ENCODE measurements around the gene LRIG1. TPM values are rescaled to one million over a fixed set of nuclear protein-coding genes. Genes with fewer than 3 reads are reported as not detected.

Gene LRIG1
- total and polyA plus RNA-seq, 2 of the 8 experiments (the other 6 are each of a cell fraction or from before 2014, with no cell fraction given) = 78.1 to 88.7 TPM

GRCh38 chr3:66431494-66431893 is 69.3 kb downstream of the LRIG1 start:
- Histone ChIP-seq H3K79me1 (ENCODE audit: low read depth, low read length) (peaks cover 29% of the 10 kb centered on the region), H3K23ac (ENCODE audit: insufficient read length) (no peak overlapping the region), H2BK5ac (ENCODE audit: low read depth, low read length) (peak overlapping the region; percentile 25; the same call in 1 of the 2 replicates), H2BK12ac (ENCODE audit: low read depth, low read length) (no peak overlapping the region; the same call in 1 of the 2 replicates), H3K9me3 (ENCODE audit: insufficient read depth in 2 of 2, low read depth in 1 of 2, low read length in 1 of 2) (no peaks in the 10 kb centered on the region), H4K8ac (ENCODE audit: extremely low read depth, insufficient read depth, low read length) (no peak overlapping the region; the same call in 1 of the 2 replicates), H3K79me2 (ENCODE audit: control insufficient read depth in 1 of 2, insufficient read depth in 2 of 2, low read length in 2 of 2) (peaks cover 9 to 100% of the 10 kb centered on the region in 2 experiments), H2AFZ (ENCODE audit: low read length) (no peak overlapping the region), H4K91ac (replicated peaks; ENCODE audit: insufficient read length, low read length) (no peak overlapping the region), H3K4me3 (ENCODE audit: extremely low read depth in 1 of 4, insufficient read depth in 2 of 4, low read depth in 3 of 4, low read length in 4 of 4) (no peak overlapping the region), H2AK5ac (ENCODE audit: low read depth, low read length) (no peak overlapping the region), H3K4me1 (replicated peaks in 1 of 4; ENCODE audit: control insufficient read depth in 3 of 4, insufficient read depth in 4 of 4, low read length in 3 of 4) (peaks cover under 1 to 21% (median 19%) of the 10 kb centered on the region in 4 experiments), H4K5ac (ENCODE audit: insufficient read length, low read depth, low read length) (no peak overlapping the region), H3K23me2 (ENCODE audit: low read depth, low read length) (no peaks in the 10 kb centered on the region), H4K20me1 (replicated peaks in 1 of 2; ENCODE audit: control insufficient read depth in 1 of 2, insufficient read depth in 2 of 2, low read length in 2 of 2) (peaks cover 26 to 52% of the 10 kb centered on the region in 2 experiments), H3K18ac (ENCODE audit: extremely low read depth, low read length) (no peak overlapping the region), H2BK15ac (ENCODE audit: low read length) (no peak overlapping the region), H2BK120ac (replicated peaks; ENCODE audit: low read depth, low read length) (no peak overlapping the region), H3K9ac (replicated peaks in 1 of 4; ENCODE audit: extremely low read depth in 1 of 4, low read depth in 3 of 4, low read length in 3 of 4) (no peak overlapping the region), H3K27me3 (replicated peaks in 1 of 4; ENCODE audit: control insufficient read depth in 3 of 4, extremely low read depth in 1 of 4, insufficient read depth in 3 of 4, low read length in 3 of 4) (no peaks in the 10 kb centered on the region), H3K4me2 (ENCODE audit: insufficient read depth in 1 of 2, low read depth in 2 of 2, low read length in 2 of 2) (no peak overlapping the region), H3K27ac (ENCODE audit: low read depth, low read length) (no peak overlapping the region), H3K56ac (replicated peaks; ENCODE audit: insufficient read length, low read depth, low read length) (no peak overlapping the region), H3K14ac (ENCODE audit: insufficient read length) (no peak overlapping the region), H2BK20ac (ENCODE audit: low read length) (no peak overlapping the region), H3K36me3 (ENCODE audit: control insufficient read depth in 2 of 4, insufficient read depth in 4 of 4, low read length in 3 of 4) (peaks cover 0 to 4% (median 2%) of the 10 kb centered on the region in 4 experiments; a peak in 2 of 8 replicates), H3K4ac (replicated peaks; ENCODE audit: insufficient read length, low read depth, low read length) (no peak overlapping the region)
- WGBS, 2 experiments (ENCODE audit: extremely low coverage in 1 of 2, insufficient coverage in 1 of 2, insufficient read length in 1 of 2, insufficient replicate concordance in 2 of 2, low coverage in 1 of 2, low lambda C conversion rate in 2 of 2, missing lambda C conversion rate in 1 of 2) = 90% methylated on average over 3 of the region's 3 CpGs; no CpG with 5 or more reads in 1 of the 2 experiments
- FAIRE-seq = no peak
- no peak for DNase-seq (ENCODE audit: low read depth in 1 of 2, low spot score in 2 of 2)
- no peak for TF ChIP-seq TBP (IDR thresholded peaks at IDR 0.05; ENCODE audit: low read depth, low read length)
- TF ChIP-seq POLR2A (IDR thresholded peaks at IDR 0.05; ENCODE audit: control extremely low read depth in 1 of 2, low read depth in 2 of 2, low read length in 2 of 2) = peak in 1 of 2 experiments; percentile 1; a peak in 1 of 3 replicates
- ChIA-PET CTCF (ENCODE audit: partially characterized antibody) (interaction anchor here (1.0 to 3.3 kb wide), 2 partner anchors 23 to 68 kb away, joined by 3 to 14 read pairs; no protein-coding TSS in a partner anchor), POLR2A (ENCODE audit: partially characterized antibody) (no interaction called here)
